Lung (tissue), 12 donors: Measurements from ENCODE around the gene HSF2BP. TPM values are rescaled to one million over a fixed set of nuclear protein-coding genes. Genes with fewer than 3 reads are reported as not detected.

Source experiments
- ATAC-seq: fragments of 200-7000 bp; cut with Tn5 transposase; one replicate; pipeline ENCODE4 v1.9.1; 2020; ENCODE audit warnings: moderate number of reproducible peaks; ENCODE audit not compliant: insufficient read depth, low FRiP score
- DNase-seq, 3 donors: peaks; one replicate each; pipeline ENCODE4 v3.0.0-alpha.2; 2013 to 2017
- H3K27ac ChIP-seq, 2 donors: one replicate each; pipeline ENCODE4 v1.5.1; 2013; ENCODE audit warnings: mild to moderate bottlenecking in 2 of 2, moderate library complexity in 2 of 2, control low read depth in 1 of 2, inconsistent platforms in 1 of 2, low read depth in 1 of 2, low read length in 1 of 2
- H3K27me3 ChIP-seq, 3 donors: one replicate each; pipeline ENCODE4 v1.5.1; 2013; ENCODE audit warnings: low read length in 2 of 3; ENCODE audit not compliant: control insufficient read depth in 3 of 3, insufficient read depth in 3 of 3
- H3K36me3 ChIP-seq, 4 donors: one replicate each; pipeline ENCODE4 v1.5.1; 2013; ENCODE audit warnings: low read length in 4 of 4, mild to moderate bottlenecking in 1 of 4, moderate library complexity in 1 of 4; ENCODE audit not compliant: control insufficient read depth in 4 of 4, insufficient read depth in 4 of 4
- H3K4me1 ChIP-seq, 5 donors: one replicate each; pipeline ENCODE4 v1.5.1; 2013; ENCODE audit warnings: low read length in 5 of 5, mild to moderate bottlenecking in 2 of 5, moderate library complexity in 1 of 5; ENCODE audit not compliant: control insufficient read depth in 5 of 5, insufficient read depth in 5 of 5
- H3K4me3 ChIP-seq: one replicate; pipeline ENCODE4 v1.5.1; 2013; ENCODE audit warnings: mild to moderate bottlenecking, control low read depth, moderate library complexity
- H3K9ac ChIP-seq, 2 donors: one replicate each; pipeline ENCODE4 v1.5.1; 2013; ENCODE audit warnings: low read length in 2 of 2, control low read depth in 1 of 2; ENCODE audit not compliant: insufficient read depth in 1 of 2
- H3K9me3 ChIP-seq, 4 donors: one replicate each; pipeline ENCODE4 v1.5.1; 2013; ENCODE audit warnings: low read length in 3 of 4, mild to moderate bottlenecking in 1 of 4, moderate library complexity in 1 of 4; ENCODE audit not compliant: control insufficient read depth in 4 of 4, insufficient read depth in 3 of 4
- WGBS, 2 donors: extraction: QIAGEN DNeasy Blood & Tissue Kit; methylation state at CpG; one replicate each; pipeline ENCODE4 v1.1.7; 2013; 5-methylcytosine and 5-hydroxymethylcytosine counted together
- polyA plus RNA-seq, 2 donors: library from polyadenylated mRNA; stranded (reverse); fragments of 200-250 nt; gene quantifications; one replicate each; pipeline ENCODE4 v1.2.1, GENCODE V29; 2013
- total RNA-seq, 2 donors: library from RNA; depleted of rRNA in 1 of 2; stranded (reverse); fragments of >200 nt in 1 of 2; gene quantifications; one replicate each; pipeline ENCODE4 v1.2.1, GENCODE V29; 2014 to 2021
- TF ChIP-seq, protein P1 (sequence below): IDR thresholded peaks from 2 replicates; pipeline ENCODE4 v1.5.1; 2012; ENCODE audit warnings: mild to moderate bottlenecking; ENCODE audit errors: control extremely low read depth, extremely low read depth
- donor health status: control.
- donor health status: control.
- donor health status: Bipolar disorder and iron deficiency.
- donor health status: healthy.
- donor health status: DM: yes; HTN: yes; CAD: no.

The HSF2BP gene
- total and polyA plus RNA-seq, 4 donors = 0.46 to 0.71 (median 0.57) TPM

DNA sequence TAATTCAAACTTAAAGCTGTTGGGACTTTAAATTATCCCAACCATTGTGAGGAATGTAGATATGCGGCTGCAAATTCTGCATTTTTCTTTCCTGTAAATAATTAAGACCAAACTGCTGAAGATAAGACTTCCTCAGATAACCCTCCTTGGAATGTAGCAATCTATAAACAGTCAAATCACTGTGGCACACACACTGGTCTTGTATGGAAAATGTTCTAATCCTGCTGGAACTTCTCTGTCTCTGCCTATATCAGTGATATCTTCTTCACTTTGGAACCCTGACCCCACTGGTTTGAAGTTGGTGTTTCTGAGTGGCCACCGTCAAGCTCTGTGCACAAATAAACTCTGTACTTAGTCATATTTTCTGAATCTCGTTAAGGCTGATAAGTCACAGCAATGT lies 32.9 kb downstream of the HSF2BP start:
- no peak for DNase-seq
- ATAC-seq = no peak
- 39 to 62% methylated on average over 3 of the region's 3 CpGs for WGBS, 2 donors

DNA sequence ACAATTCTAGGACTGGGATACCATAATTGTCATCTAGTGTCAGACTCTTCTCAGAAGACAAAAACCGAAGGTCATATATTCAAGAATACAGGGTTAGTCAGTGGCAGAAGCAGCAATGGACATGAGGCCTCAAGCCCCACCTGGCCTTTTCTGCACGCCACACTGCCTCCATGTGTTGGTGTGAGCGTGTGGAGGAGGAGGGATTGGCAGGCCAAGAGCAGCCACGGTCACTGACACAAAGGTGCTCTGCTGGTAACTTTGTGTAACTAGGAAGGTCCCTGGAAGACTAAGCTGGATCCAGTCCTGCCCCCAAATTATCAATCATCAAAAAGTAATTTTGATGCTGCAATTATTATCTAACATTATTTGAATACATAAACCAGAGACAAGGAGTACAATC lies 34.9 kb downstream of the HSF2BP start:
- DNase-seq (no peak), ATAC-seq (no peak)
- TF ChIP-seq, protein P1, sequence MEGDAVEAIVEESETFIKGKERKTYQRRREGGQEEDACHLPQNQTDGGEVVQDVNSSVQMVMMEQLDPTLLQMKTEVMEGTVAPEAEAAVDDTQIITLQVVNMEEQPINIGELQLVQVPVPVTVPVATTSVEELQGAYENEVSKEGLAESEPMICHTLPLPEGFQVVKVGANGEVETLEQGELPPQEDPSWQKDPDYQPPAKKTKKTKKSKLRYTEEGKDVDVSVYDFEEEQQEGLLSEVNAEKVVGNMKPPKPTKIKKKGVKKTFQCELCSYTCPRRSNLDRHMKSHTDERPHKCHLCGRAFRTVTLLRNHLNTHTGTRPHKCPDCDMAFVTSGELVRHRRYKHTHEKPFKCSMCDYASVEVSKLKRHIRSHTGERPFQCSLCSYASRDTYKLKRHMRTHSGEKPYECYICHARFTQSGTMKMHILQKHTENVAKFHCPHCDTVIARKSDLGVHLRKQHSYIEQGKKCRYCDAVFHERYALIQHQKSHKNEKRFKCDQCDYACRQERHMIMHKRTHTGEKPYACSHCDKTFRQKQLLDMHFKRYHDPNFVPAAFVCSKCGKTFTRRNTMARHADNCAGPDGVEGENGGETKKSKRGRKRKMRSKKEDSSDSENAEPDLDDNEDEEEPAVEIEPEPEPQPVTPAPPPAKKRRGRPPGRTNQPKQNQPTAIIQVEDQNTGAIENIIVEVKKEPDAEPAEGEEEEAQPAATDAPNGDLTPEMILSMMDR = no peak
- Histone ChIP-seq H3K9me3 (peaks cover 0 to 8% (median 4%) of the 10 kb centered on the region in 4 donors), H3K4me3 (no peak overlapping the region), H3K4me1 (peaks cover 0 to 2% (median 0%) of the 10 kb centered on the region in 5 donors), H3K27ac (no peak overlapping the region), H3K36me3 (no peaks in the 10 kb centered on the region), H3K27me3 (no peaks in the 10 kb centered on the region), H3K9ac (no peak overlapping the region)
- WGBS, 2 donors = 92 to 96% methylated on average over 4 of the region's 4 CpGs

More for the DNA sequence above, 32.9 kb downstream of the HSF2BP start:
- TF ChIP-seq, protein P1 = no peak
- H3K4me1 ChIP-seq = peaks cover 0 to 2% (median 0%) of the 10 kb centered on the region in 5 donors
- H3K36me3 ChIP-seq = no peaks in the 10 kb centered on the region
- no peak overlapping the region for H3K27ac ChIP-seq
- no peak overlapping the region for H3K9ac ChIP-seq
- H3K4me3 ChIP-seq = no peak overlapping the region
- peaks cover 0 to 4% (median 0%) of the 10 kb centered on the region in 4 donors for H3K9me3 ChIP-seq
- H3K27me3 ChIP-seq = no peaks in the 10 kb centered on the region

DNA sequence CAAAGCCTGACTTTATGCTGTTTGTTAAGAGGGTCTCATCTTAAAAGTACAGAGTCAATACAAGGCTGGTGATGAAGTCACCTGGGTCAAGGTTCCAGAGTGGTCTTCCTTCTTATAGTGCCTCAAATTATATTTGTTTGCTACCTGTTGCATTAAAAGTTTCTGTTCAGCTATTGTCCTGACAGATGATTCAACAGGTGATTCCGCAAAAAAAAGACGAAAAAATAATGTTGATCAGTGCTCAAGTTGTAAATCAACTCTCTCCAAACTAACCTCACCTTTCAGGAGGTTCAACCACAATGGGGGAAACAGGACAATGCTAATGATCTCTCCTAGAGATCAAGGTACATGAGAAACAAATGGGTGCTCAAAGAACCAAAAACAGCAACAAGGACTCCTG lies 35.7 kb downstream of the HSF2BP start:
- no peak overlapping the region for H3K27ac ChIP-seq
- no peaks in the 10 kb centered on the region for H3K27me3 ChIP-seq
- WGBS, 2 donors = 96% methylated on average over 2 of the region's 2 CpGs
- H3K4me1 ChIP-seq = peaks cover 0 to 2% (median 0%) of the 10 kb centered on the region in 5 donors
- TF ChIP-seq, protein P1 = no peak
- no peaks in the 10 kb centered on the region for H3K36me3 ChIP-seq
- peaks cover 0 to 9% (median 3%) of the 10 kb centered on the region in 4 donors for H3K9me3 ChIP-seq
- no peak overlapping the region for H3K9ac ChIP-seq
- ATAC-seq (no peak), DNase-seq (no peak)
- H3K4me3 ChIP-seq = no peak overlapping the region

DNA sequence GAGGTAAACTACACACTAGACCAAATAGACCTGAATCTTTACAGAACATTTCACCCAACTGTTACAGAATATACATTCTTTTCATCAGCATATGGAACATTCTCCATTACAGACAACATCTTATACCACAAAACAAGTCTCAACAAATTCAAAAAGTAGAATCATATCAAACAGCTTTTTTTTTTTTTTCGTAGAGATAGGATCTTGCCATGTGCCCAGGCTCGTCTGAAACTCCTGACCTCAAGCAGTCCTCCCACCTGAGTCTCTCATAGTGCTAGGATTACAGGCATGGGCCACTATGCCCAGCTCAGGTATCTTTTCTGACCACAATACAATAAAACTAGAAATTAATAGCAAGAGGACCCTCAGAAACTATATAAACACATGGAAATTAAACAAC lies 36.5 kb downstream of the HSF2BP start:
- no peak for ATAC-seq
- H3K9ac ChIP-seq = no peak overlapping the region
- WGBS, 2 donors = 89 to 92% methylated on average over 2 of the region's 2 CpGs
- H3K4me3 ChIP-seq = no peak overlapping the region
- H3K36me3 ChIP-seq = no peaks in the 10 kb centered on the region
- H3K9me3 ChIP-seq = peaks cover 0 to 9% (median 2%) of the 10 kb centered on the region in 4 donors
- H3K27me3 ChIP-seq = no peaks in the 10 kb centered on the region
- no peak for DNase-seq
- peaks cover 0 to 2% (median 0%) of the 10 kb centered on the region in 5 donors for H3K4me1 ChIP-seq
- TF ChIP-seq, protein P1 = no peak
- H3K27ac ChIP-seq = no peak overlapping the region
